Fibroblast of the aortic adventitia (primary cell): ENCODE measurements around the gene PIR. TPM values are rescaled to one million over a fixed set of nuclear protein-coding genes. Genes with fewer than 3 reads are reported as not detected.

Experiments
- DNase-seq: peaks from one replicate; pipeline ENCODE4 v3.0.0-alpha.2; 2010; ENCODE audit warnings: low read depth
- H3K4me3 ChIP-seq: 2 replicates; pipeline ENCODE4 v1.5.1; 2011; ENCODE audit warnings: low read depth, mild to moderate bottlenecking, control low read depth, low read length, moderate library complexity
- total RNA-seq: library from RNA; depleted of rRNA; stranded (reverse); fragments of >200 nt; gene quantifications from 2 replicates; pipeline ENCODE4 v1.2.3, GENCODE V29; 2012; ENCODE audit warnings: low replicate concordance
- TF ChIP-seq, protein P1 (sequence below): IDR thresholded peaks from 2 replicates; pipeline ENCODE4 v1.5.1; 2011; ENCODE audit warnings: mild to moderate bottlenecking, low read length, control low read depth, inconsistent platforms; ENCODE audit not compliant: insufficient read depth

The PIR gene
- total RNA-seq, 1 donor = 15.9 TPM

DNA sequence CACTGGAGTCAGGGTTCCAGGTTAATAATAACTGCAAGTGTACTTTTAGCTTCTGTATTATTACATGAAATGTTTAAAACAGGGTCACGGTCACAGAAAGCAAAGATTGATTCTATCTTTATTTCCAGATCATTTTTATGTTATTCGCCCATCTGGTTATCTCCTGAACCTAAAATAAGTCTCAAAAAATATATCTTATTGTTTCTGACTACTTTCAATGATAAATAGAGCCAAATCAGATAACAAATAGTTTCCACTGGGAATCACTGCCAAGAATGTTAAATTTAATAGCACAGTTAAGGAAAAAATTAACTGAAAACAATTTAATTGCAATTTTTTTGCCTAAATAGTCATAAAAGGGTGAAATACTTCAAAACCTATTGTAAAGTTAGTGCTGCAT, 91.8 kb downstream of the PIR start:
- peak; percentile 26 for DNase-seq
- TF ChIP-seq, protein P1, sequence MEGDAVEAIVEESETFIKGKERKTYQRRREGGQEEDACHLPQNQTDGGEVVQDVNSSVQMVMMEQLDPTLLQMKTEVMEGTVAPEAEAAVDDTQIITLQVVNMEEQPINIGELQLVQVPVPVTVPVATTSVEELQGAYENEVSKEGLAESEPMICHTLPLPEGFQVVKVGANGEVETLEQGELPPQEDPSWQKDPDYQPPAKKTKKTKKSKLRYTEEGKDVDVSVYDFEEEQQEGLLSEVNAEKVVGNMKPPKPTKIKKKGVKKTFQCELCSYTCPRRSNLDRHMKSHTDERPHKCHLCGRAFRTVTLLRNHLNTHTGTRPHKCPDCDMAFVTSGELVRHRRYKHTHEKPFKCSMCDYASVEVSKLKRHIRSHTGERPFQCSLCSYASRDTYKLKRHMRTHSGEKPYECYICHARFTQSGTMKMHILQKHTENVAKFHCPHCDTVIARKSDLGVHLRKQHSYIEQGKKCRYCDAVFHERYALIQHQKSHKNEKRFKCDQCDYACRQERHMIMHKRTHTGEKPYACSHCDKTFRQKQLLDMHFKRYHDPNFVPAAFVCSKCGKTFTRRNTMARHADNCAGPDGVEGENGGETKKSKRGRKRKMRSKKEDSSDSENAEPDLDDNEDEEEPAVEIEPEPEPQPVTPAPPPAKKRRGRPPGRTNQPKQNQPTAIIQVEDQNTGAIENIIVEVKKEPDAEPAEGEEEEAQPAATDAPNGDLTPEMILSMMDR = no peak

GRCh38 chrX:15399962-15400391, 93.2 kb downstream of the PIR start:
- H3K4me3 ChIP-seq = no peak overlapping the region
- TF ChIP-seq, protein P1 = no peak
- DNase-seq = peak; percentile 37

More for the DNA sequence above, 91.8 kb downstream of the PIR start:
- no peak overlapping the region for H3K4me3 ChIP-seq

- TF ChIP-seq, protein P1 = no peak
- no peak overlapping the region for H3K4me3 ChIP-seq
- no peak for DNase-seq
Measured at GRCh38 chrX:15398874-15399273, 94.3 kb downstream of the PIR start.

DNA sequence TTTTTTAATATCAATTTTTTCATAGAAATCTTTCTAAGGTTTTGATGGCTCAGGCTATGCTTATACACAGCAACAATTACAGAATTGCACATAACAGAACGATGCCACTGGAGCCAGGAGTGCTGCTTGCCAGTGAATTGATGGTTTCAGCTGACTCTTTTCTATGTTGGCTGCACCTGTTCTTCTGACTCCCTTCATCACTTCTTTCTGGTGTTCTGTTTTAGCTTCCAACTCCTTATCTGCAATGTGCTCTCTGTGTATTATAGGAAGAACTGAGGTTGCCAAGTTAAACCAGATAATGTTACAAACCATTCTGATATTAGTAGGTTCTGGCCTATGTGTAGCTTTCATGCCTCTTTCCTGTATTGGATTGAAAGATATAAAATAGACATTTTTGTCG, 97.3 kb downstream of the PIR start:
- TF ChIP-seq, protein P1 = no peak
- DNase-seq = peak; percentile 18
- no peak overlapping the region for H3K4me3 ChIP-seq

GRCh38 chrX:15391850-15392249, 101.3 kb downstream of the PIR start:
- DNase-seq = no peak
- H3K4me3 ChIP-seq = no peak overlapping the region
- TF ChIP-seq, protein P1 = no peak

- no peak within 1 kb of the TSS for H3K4me3 ChIP-seq
- peak; percentile 89 for DNase-seq
- TF ChIP-seq, protein P1 = no peak
Measured at GRCh38 chrX:15384304-15384703, 108.8 kb downstream of the PIR start, which contains the start of gene VEGFD. TSS of gene VEGFD (minus strand) at chrX:15384413. CDS start at chrX:15383946, 467 bp downstream.

DNA sequence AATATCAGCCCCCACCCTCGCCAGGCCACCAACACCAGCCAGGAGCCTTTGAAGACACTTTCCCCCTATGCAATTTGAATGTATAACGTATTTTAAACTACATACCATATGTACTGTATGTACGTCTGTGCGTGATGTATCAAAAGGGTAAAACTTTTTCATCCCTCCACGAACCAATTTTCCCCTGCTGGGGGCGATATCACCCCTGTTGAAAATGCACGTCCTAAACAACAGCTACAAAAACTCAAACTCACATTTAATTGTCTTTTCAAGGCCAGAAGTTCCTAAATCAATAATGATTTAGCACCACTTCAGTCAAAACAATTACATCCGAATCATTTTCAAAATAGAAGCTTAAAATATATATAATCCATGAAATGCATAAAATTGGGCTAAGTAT, 110.3 kb downstream of the PIR start:
- no peak for DNase-seq
- TF ChIP-seq, protein P1 = peak; percentile 9
- no peak overlapping the region for H3K4me3 ChIP-seq
